HepG2 (cell line): ENCODE data around the gene IL4I1. TPM values are rescaled to one million over a fixed set of nuclear protein-coding genes. Genes with fewer than 3 reads are reported as not detected.

Experiments used
- BATF2 ChIP-seq: sonication (generic); formaldehyde crosslinking; IDR thresholded peaks from 2 replicates; pipeline ENCODE4 v1.8.0; 2022; ENCODE audit warnings: mild to moderate bottlenecking, missing genetic modification reagents, moderate library complexity
- FOXP4 ChIP-seq: sonication (generic); formaldehyde crosslinking; IDR thresholded peaks from 2 replicates; pipeline ENCODE4 v1.4.0; 2020; ENCODE audit warnings: missing genetic modification reagents
- KLF16 ChIP-seq, 2 experiments: sonication (generic) in 1 of 2; formaldehyde crosslinking in 1 of 2; IDR thresholded peaks; 2 replicates each; pipeline versions ENCODE4 v1.6.1 to v1.8.0; 2016 to 2023; ENCODE audit warnings: missing genetic modification reagents in 2 of 2, missing compliant biosample characterization in 1 of 2
- NFAT5 ChIP-seq: sonication (generic); formaldehyde crosslinking; IDR thresholded peaks from 2 replicates; pipeline ENCODE4 v1.4.0; 2020; ENCODE audit warnings: missing genetic modification reagents
- NFIC ChIP-seq: IDR thresholded peaks from 2 replicates; pipeline ENCODE4 v1.6.1; 2012; ENCODE audit warnings: mild to moderate bottlenecking, low read length, inconsistent platforms
- RCOR2 ChIP-seq: IDR thresholded peaks from 2 replicates; pipeline ENCODE4 v1.6.1; 2016; ENCODE audit warnings: missing biosample characterization, missing genetic modification reagents
- SOX6 ChIP-seq, 2 experiments: fragments of 450-650 bp in 1 of 2; sonication (generic) in 1 of 2; formaldehyde crosslinking in 1 of 2; IDR thresholded peaks; 2 replicates each; pipeline versions ENCODE4 v1.4.0 to v1.6.1; 2017 to 2020; ENCODE audit warnings: antibody characterized with exemption in 1 of 2, mild to moderate bottlenecking in 1 of 2, missing genetic modification reagents in 1 of 2
- SP4 ChIP-seq: sonication (generic); formaldehyde crosslinking; IDR thresholded peaks from 2 replicates; pipeline ENCODE4 v1.8.1; 2023; ENCODE audit warnings: mild to moderate bottlenecking, missing genetic modification reagents
- TEAD2 ChIP-seq: sonication (generic); formaldehyde crosslinking; IDR thresholded peaks from 2 replicates; pipeline ENCODE4 v1.9.0; 2021; ENCODE audit warnings: missing genetic modification reagents
- UBTF ChIP-seq: sonication (generic); formaldehyde crosslinking; IDR thresholded peaks from 2 replicates; pipeline ENCODE4 v1.4.0; 2020; ENCODE audit warnings: mild to moderate bottlenecking, missing genetic modification reagents
- ZBTB7B ChIP-seq: sonication (generic); formaldehyde crosslinking; IDR thresholded peaks from 2 replicates; pipeline ENCODE4 v1.4.0; 2020; ENCODE audit warnings: missing genetic modification reagents
- ZFP90 ChIP-seq: sonication (generic); formaldehyde crosslinking; IDR thresholded peaks from 2 replicates; pipeline ENCODE4 v1.8.0; 2022; ENCODE audit warnings: missing genetic modification reagents, mild to moderate bottlenecking, inconsistent platforms, borderline replicate concordance
- ZNF503 ChIP-seq: sonication (generic); formaldehyde crosslinking; IDR thresholded peaks from 2 replicates; pipeline ENCODE4 v1.4.0; 2020; ENCODE audit warnings: missing genetic modification reagents
- ZNF883 ChIP-seq: sonication (generic); formaldehyde crosslinking; IDR thresholded peaks from 2 replicates; pipeline ENCODE4 v1.5.1; 2020; ENCODE audit warnings: mild to moderate bottlenecking, missing genetic modification reagents; ENCODE audit errors: not compliant biosample characterization
- ZNF891 ChIP-seq: sonication (generic); formaldehyde crosslinking; IDR thresholded peaks from 2 replicates; pipeline ENCODE4 v1.5.0; 2020; ENCODE audit warnings: mild to moderate bottlenecking, missing genetic modification reagents
- polyA plus RNA-seq, 8 experiments: library from polyadenylated mRNA; depleted of rRNA in 3 of 8; stranded (reverse) in 7 of 8; unstranded in 1 of 8; fragments of >200 nt; fragmentation: Illumina TruSeq in 4 of 8; extraction: Trizol in 4 of 8; gene quantifications; 2 replicates each; pipeline versions ENCODE4 v1.2.1 to v1.2.3, GENCODE V29; 2011 to 2016; ENCODE audit warnings: low read depth in 4 of 8, missing spikeins in 1 of 8, mixed read lengths in 1 of 8; ENCODE audit not compliant: insufficient read depth in 1 of 8
- total RNA-seq, 5 experiments: library from RNA; depleted of rRNA; stranded (reverse); fragments of >200 nt; fragmentation: Illumina TruSeq; extraction: Trizol; gene quantifications; 2 replicates each; pipeline ENCODE4 v1.2.3, GENCODE V29; 2016; ENCODE audit warnings: low read depth in 1 of 5

The IL4I1 gene
- total and polyA plus RNA-seq, 2 of the 13 experiments (the other 11 are each of a cell fraction or from before 2014, with no cell fraction given), result not detected

GRCh38 chr19:49877879-49878743 lies 18.6 kb downstream of the IL4I1 start (continued):
- TF ChIP-seq ZBTB7B (CRISPR knock-in tag), result peak; percentile 39; the same call in 1 of the 2 replicates
- no peak for TF ChIP-seq ZNF883 (CRISPR knock-in tag)
- no peak for TF ChIP-seq RCOR2
- TF ChIP-seq ZNF891 (CRISPR knock-in tag), result no peak
- no peak for TF ChIP-seq BATF2
- TF ChIP-seq ZNF503 (CRISPR knock-in tag), result no peak
- TF ChIP-seq NFIC, result no peak
- TF ChIP-seq NFAT5 (CRISPR knock-in tag), result no peak
- 0 out of 4 replicates have a peak, but pooled peaks of 1 of the 2 experiments have one; percentile 5 for TF ChIP-seq KLF16 (CRISPR knock-in tag; IDR thresholded peaks at IDR 0.05)
- TF ChIP-seq UBTF (CRISPR knock-in tag), result no peak
- 0 out of 2 replicates have a peak, but pooled peaks have one; percentile 3 for TF ChIP-seq SP4 (CRISPR knock-in tag)
- TF ChIP-seq TEAD2 (CRISPR knock-in tag), result no peak
- TF ChIP-seq FOXP4 (CRISPR knock-in tag), result peak; percentile 31; the same call in 1 of the 2 replicates
- TF ChIP-seq ZFP90 (CRISPR knock-in tag), result peak; percentile 67; the same call in 1 of the 2 replicates
- no peak for TF ChIP-seq SOX6 (IDR thresholded peaks at IDR 0.05)
- peak; percentile 41 for TF ChIP-seq SOX6 (CRISPR knock-in tag; IDR thresholded peaks at IDR 0.05)
